Central memory CD8-positive, alpha-beta T cell (primary cell): ENCODE results near the gene STOX1.
"Not testable (repeated sequence)": the region's sequence is repeated elsewhere in the genome, so short reads cannot be mapped to it uniquely, and the experiment has no call there.

Experiments
- ATAC-seq: fragments of 150-1000 bp; cut with Tn5 transposase; replicated peaks from 2 replicates; pipeline ENCODE4 v1.10.0; 2022; ENCODE audit warnings: mild to moderate bottlenecking, moderate FRiP score, moderate number of reproducible peaks; ENCODE audit not compliant: poor library complexity, severe bottlenecking; ENCODE audit errors: extremely low read depth
- DNase-seq, 2 donors: peaks; one replicate each; pipeline ENCODE4 v3.0.0; 2021; ENCODE audit warnings: low spot score in 2 of 2
- H3K27ac Mint-ChIP-seq: one replicate; pipeline ENCODE4 v1.8.0; 2022; ENCODE audit warnings: low read depth, mild to moderate bottlenecking, moderate library complexity, mixed read lengths
- H3K27me3 Mint-ChIP-seq: one replicate; pipeline ENCODE4 v1.8.0; 2022; ENCODE audit warnings: mixed read lengths
- H3K36me3 Mint-ChIP-seq: one replicate; pipeline ENCODE4 v1.8.0; 2022; ENCODE audit warnings: mild to moderate bottlenecking, moderate library complexity, mixed read lengths; ENCODE audit not compliant: insufficient read depth
- H3K4me1 Mint-ChIP-seq: one replicate; pipeline ENCODE4 v1.8.0; 2022; ENCODE audit warnings: mixed read lengths
- H3K4me3 Mint-ChIP-seq: one replicate; pipeline ENCODE4 v1.8.0; 2022; ENCODE audit warnings: mild to moderate bottlenecking, moderate library complexity, mixed read lengths
- H3K9me3 Mint-ChIP-seq: one replicate; pipeline ENCODE4 v1.8.0; 2022; ENCODE audit warnings: mixed read lengths

The STOX1 gene

GRCh38 chr10:68826764-68827591 is at the start of gene STOX1:
Gene STOX1 (plus strand): TSS chr10:68827531. CDS start chr10:68827624, 93 bp downstream.
- DNase-seq = peak; percentile 10 to 22
- H3K36me3 Mint-ChIP-seq = peaks cover 2% of the 10 kb centered on the region
- no peaks in the 10 kb centered on the region for H3K4me1 Mint-ChIP-seq
- H3K27me3 Mint-ChIP-seq = peaks cover 9% of the 10 kb centered on the region
- peak within 1 kb of the TSS; percentile 75 for H3K4me3 Mint-ChIP-seq
- no peaks in the 10 kb centered on the region for H3K9me3 Mint-ChIP-seq
- peak; percentile 58 for ATAC-seq
- H3K27ac Mint-ChIP-seq = no peak within 1 kb of the TSS

DNA sequence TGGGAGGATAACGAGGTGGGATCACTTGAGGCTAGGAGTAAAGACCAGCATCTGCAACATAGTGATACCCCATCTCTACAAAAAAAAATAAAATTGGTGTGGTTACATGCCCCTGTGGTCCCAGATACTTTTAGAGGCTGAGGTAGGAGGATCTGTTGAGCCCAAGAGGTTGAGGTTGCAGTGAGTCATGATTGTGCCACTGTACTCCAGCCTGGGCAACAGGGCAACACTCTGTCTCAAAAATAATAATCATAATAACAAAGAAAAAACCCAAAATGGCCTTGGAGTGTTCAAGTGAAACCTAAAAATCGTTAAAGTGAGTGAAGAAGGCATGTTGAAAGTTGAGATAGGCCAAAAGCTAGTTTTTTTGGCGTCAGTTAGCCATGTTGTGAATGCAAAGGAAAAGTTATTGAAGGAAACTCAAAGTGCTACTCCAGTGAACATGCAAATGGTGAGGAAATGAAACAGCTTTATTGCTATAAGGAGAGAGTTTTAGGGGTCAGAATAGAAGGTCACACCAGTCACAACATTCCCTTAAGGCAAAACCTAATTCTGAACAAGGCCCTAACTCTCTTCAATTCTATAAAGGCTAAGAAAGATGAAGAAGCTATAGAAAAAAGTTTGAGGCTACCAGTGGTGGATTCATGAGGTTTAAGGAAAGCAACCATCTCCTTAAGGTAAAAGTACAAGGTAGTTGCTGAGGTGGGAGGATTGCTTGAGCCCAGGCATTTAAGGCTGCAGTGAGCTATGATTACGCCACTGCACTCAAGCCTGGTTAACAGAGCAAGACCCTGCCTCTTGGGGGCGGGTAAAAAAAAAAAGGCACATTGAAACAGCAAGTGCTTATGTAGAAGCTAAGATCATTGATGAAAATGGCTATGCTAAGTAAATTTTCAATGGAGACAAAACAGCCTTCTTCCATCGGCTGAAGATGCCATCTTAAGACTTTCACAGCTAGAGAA is 45.4 kb upstream of the STOX1 start:
- ATAC-seq = no peak
- H3K4me1 Mint-ChIP-seq = peaks cover 1% of the 10 kb centered on the region
- H3K27ac Mint-ChIP-seq = no peak overlapping the region
- no peaks in the 10 kb centered on the region for H3K27me3 Mint-ChIP-seq
- no peak overlapping the region for H3K4me3 Mint-ChIP-seq
- peaks cover 62% of the 10 kb centered on the region for H3K36me3 Mint-ChIP-seq
- H3K9me3 Mint-ChIP-seq = no peaks in the 10 kb centered on the region
- no peak for DNase-seq

- ATAC-seq = no peak
- H3K4me3 Mint-ChIP-seq = no peak overlapping the region
- no peak overlapping the region for H3K27ac Mint-ChIP-seq
- no peaks in the 10 kb centered on the region for H3K9me3 Mint-ChIP-seq
- no peaks in the 10 kb centered on the region for H3K27me3 Mint-ChIP-seq
- no peak for DNase-seq
- H3K36me3 Mint-ChIP-seq = peaks cover 63% of the 10 kb centered on the region
- no peaks in the 10 kb centered on the region for H3K4me1 Mint-ChIP-seq
Measured at GRCh38 chr10:68784476-68784875, 42.9 kb upstream of the STOX1 start.

- ATAC-seq (no peak), DNase-seq (no peak)
- H3K9me3 Mint-ChIP-seq = no peaks in the 10 kb centered on the region
- H3K36me3 Mint-ChIP-seq = peaks cover 70% of the 10 kb centered on the region
- H3K4me3 Mint-ChIP-seq = no peak overlapping the region
- no peak overlapping the region for H3K27ac Mint-ChIP-seq
- no peaks in the 10 kb centered on the region for H3K27me3 Mint-ChIP-seq
- H3K4me1 Mint-ChIP-seq = no peaks in the 10 kb centered on the region
Measured at GRCh38 chr10:68787813-68788212, 39.5 kb upstream of the STOX1 start.

DNA sequence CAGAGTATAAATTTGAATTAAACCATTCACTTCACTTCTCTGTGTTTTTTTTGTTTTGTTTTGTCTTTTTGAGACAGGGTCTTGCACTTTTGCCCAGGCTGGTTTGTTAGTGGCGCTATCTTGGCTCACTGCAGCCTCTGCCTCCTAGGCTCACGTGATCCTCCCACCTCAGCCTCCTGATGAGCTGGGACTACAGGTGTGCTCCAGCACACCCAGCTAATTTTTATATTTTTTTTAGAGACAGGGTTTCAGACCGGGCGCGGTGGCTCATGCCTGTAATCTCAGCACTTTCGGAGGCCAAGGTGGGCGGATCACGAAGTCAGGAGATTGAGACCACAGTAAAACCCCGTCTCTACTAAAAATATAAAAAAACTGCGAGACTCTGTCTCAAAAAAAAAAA is 36.9 kb upstream of the STOX1 start:
- Mint-ChIP-seq H3K27me3 (no peaks in the 10 kb centered on the region), H3K36me3 (peaks cover 66% of the 10 kb centered on the region), H3K4me1 (no peaks in the 10 kb centered on the region), H3K9me3 (no peaks in the 10 kb centered on the region), H3K27ac (no peak overlapping the region), H3K4me3 (no peak overlapping the region)
- ATAC-seq (no peak), DNase-seq (no peak)

- Mint-ChIP-seq H3K27me3 (no peaks in the 10 kb centered on the region), H3K4me3 (no peak overlapping the region), H3K9me3 (no peaks in the 10 kb centered on the region), H3K36me3 (peaks cover 57% of the 10 kb centered on the region), H3K27ac (no peak overlapping the region), H3K4me1 (no peaks in the 10 kb centered on the region)
- DNase-seq (no peak), ATAC-seq (no peak)
Measured at GRCh38 chr10:68792115-68792514, 35.2 kb upstream of the STOX1 start.

- H3K27ac Mint-ChIP-seq = no peak overlapping the region
- H3K27me3 Mint-ChIP-seq = no peaks in the 10 kb centered on the region
- DNase-seq (no peak), ATAC-seq (no peak)
- H3K4me3 Mint-ChIP-seq = no peak overlapping the region
- H3K9me3 Mint-ChIP-seq = no peaks in the 10 kb centered on the region
- H3K36me3 Mint-ChIP-seq = peaks cover 27% of the 10 kb centered on the region
- peaks cover 5% of the 10 kb centered on the region for H3K4me1 Mint-ChIP-seq
Measured at GRCh38 chr10:68795886-68796532, 31.3 kb upstream of the STOX1 start.

- H3K4me1 Mint-ChIP-seq = peaks cover 5% of the 10 kb centered on the region
- DNase-seq (no peak), ATAC-seq (no peak)
- no peaks in the 10 kb centered on the region for H3K9me3 Mint-ChIP-seq
- H3K27ac Mint-ChIP-seq = no peak overlapping the region
- H3K27me3 Mint-ChIP-seq = no peaks in the 10 kb centered on the region
- H3K36me3 Mint-ChIP-seq = peaks cover 22% of the 10 kb centered on the region
- H3K4me3 Mint-ChIP-seq = no peak overlapping the region
Measured at GRCh38 chr10:68796605-68797004, 30.7 kb upstream of the STOX1 start.

GRCh38 chr10:68800211-68800610 is 27.1 kb upstream of the STOX1 start:
- H3K4me1 Mint-ChIP-seq = peaks cover 5% of the 10 kb centered on the region
- no peak overlapping the region for H3K27ac Mint-ChIP-seq
- DNase-seq = no peak
- no peaks in the 10 kb centered on the region for H3K9me3 Mint-ChIP-seq
- H3K27me3 Mint-ChIP-seq = no peaks in the 10 kb centered on the region
- H3K4me3 Mint-ChIP-seq = no peak overlapping the region
- ATAC-seq = no peak
- H3K36me3 Mint-ChIP-seq = peaks cover 8% of the 10 kb centered on the region

DNA sequence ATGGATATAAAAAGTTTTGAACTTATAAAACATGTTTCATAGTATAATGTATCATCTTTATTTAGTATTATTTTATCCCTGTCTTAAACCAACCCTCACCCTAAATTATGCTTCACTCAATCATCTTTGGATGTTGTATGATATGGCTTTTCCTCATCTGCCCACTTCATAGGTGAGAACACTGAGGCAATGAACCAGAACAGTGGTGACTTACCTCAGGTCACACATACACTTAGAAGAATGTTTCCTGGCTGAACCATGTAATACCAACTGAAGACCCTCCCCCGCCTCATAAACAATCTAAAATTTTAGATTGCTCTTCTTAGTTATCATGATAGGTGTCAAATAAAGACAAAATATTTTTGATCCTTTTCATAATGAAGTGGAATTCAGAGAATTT is 22.6 kb upstream of the STOX1 start:
- ATAC-seq (no peak), DNase-seq (no peak)
- Mint-ChIP-seq H3K9me3 (no peaks in the 10 kb centered on the region), H3K36me3 (no peaks in the 10 kb centered on the region), H3K4me1 (no peaks in the 10 kb centered on the region), H3K27me3 (no peaks in the 10 kb centered on the region), H3K27ac (no peak overlapping the region), H3K4me3 (no peak overlapping the region)

- not testable (repeated sequence) for ATAC-seq, H3K27me3 Mint-ChIP-seq, H3K9me3 Mint-ChIP-seq, H3K4me3 Mint-ChIP-seq, DNase-seq, H3K4me1 Mint-ChIP-seq, H3K27ac Mint-ChIP-seq, H3K36me3 Mint-ChIP-seq
Measured at GRCh38 chr10:68810830-68811229, 16.5 kb upstream of the STOX1 start.

- no peaks in the 10 kb centered on the region for H3K9me3 Mint-ChIP-seq
- DNase-seq = no peak
- H3K27me3 Mint-ChIP-seq = no peaks in the 10 kb centered on the region
- no peaks in the 10 kb centered on the region for H3K4me1 Mint-ChIP-seq
- no peak overlapping the region for H3K27ac Mint-ChIP-seq
- H3K4me3 Mint-ChIP-seq = no peak overlapping the region
- ATAC-seq = no peak
- no peaks in the 10 kb centered on the region for H3K36me3 Mint-ChIP-seq
Measured at GRCh38 chr10:68811314-68812009, 15.9 kb upstream of the STOX1 start.
